ENCODE data around the gene TBCC. TPM values are rescaled to one million over a fixed set of nuclear protein-coding genes. Genes with fewer than 3 reads are reported as not detected.

Gene TBCC
- total RNA-seq, 6 donors from 2014 or later = 14.3 to 34.7 (median 24.2) TPM

- Histone ChIP-seq H3K36me3 (no peaks in the 10 kb centered on the region), H3K9me3 (no peaks in the 10 kb centered on the region), H3K27me3 (no peaks in the 10 kb centered on the region), H3K4me1 (peaks cover 42 to 70% (median 58%) of the 10 kb centered on the region in 4 donors), H3K27ac (peak overlapping the region in 3 of 4 donors; percentile 35 to 100 (median 100)), H3K4me3 (no peak overlapping the region)
- no peak for ATAC-seq (ENCODE audit: low FRiP score in 2 of 2)
- DNase-seq = no peak
- TF ChIP-seq, protein P1, sequence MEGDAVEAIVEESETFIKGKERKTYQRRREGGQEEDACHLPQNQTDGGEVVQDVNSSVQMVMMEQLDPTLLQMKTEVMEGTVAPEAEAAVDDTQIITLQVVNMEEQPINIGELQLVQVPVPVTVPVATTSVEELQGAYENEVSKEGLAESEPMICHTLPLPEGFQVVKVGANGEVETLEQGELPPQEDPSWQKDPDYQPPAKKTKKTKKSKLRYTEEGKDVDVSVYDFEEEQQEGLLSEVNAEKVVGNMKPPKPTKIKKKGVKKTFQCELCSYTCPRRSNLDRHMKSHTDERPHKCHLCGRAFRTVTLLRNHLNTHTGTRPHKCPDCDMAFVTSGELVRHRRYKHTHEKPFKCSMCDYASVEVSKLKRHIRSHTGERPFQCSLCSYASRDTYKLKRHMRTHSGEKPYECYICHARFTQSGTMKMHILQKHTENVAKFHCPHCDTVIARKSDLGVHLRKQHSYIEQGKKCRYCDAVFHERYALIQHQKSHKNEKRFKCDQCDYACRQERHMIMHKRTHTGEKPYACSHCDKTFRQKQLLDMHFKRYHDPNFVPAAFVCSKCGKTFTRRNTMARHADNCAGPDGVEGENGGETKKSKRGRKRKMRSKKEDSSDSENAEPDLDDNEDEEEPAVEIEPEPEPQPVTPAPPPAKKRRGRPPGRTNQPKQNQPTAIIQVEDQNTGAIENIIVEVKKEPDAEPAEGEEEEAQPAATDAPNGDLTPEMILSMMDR (IDR thresholded peaks at IDR 0.05) = no peak
- TF ChIP-seq POLR2A (IDR thresholded peaks at IDR 0.05) = no peak
- 55 to 71% methylated on average over 2 of the region's 2 CpGs for WGBS, 2 donors
Observed at GRCh38 chr6:42787063-42787472, 41.2 kb upstream of the TBCC start.

- ATAC-seq (ENCODE audit: low FRiP score in 2 of 2) (no peak), DNase-seq (no peak)
- no peak overlapping the region for H3K4me3 ChIP-seq
- H3K4me1 ChIP-seq = peaks cover 42 to 69% (median 54%) of the 10 kb centered on the region in 4 donors
- H3K36me3 ChIP-seq = no peaks in the 10 kb centered on the region
- no peaks in the 10 kb centered on the region for H3K27me3 ChIP-seq
- no peaks in the 10 kb centered on the region for H3K9me3 ChIP-seq
- WGBS, 2 donors = 75 to 83% methylated on average over 3 of the region's 3 CpGs
- TF ChIP-seq, protein P1 (IDR thresholded peaks at IDR 0.05) = no peak
- no peak for TF ChIP-seq EP300 (IDR thresholded peaks at IDR 0.05)
- no peak for TF ChIP-seq POLR2A (IDR thresholded peaks at IDR 0.05)
- TF ChIP-seq POLR2AphosphoS5 (IDR thresholded peaks at IDR 0.05) = no peak
- H3K27ac ChIP-seq = peak overlapping the region in 3 of 4 donors; percentile 35 to 100 (median 100)
Observed at GRCh38 chr6:42786525-42786985, 40.7 kb upstream of the TBCC start.

DNA sequence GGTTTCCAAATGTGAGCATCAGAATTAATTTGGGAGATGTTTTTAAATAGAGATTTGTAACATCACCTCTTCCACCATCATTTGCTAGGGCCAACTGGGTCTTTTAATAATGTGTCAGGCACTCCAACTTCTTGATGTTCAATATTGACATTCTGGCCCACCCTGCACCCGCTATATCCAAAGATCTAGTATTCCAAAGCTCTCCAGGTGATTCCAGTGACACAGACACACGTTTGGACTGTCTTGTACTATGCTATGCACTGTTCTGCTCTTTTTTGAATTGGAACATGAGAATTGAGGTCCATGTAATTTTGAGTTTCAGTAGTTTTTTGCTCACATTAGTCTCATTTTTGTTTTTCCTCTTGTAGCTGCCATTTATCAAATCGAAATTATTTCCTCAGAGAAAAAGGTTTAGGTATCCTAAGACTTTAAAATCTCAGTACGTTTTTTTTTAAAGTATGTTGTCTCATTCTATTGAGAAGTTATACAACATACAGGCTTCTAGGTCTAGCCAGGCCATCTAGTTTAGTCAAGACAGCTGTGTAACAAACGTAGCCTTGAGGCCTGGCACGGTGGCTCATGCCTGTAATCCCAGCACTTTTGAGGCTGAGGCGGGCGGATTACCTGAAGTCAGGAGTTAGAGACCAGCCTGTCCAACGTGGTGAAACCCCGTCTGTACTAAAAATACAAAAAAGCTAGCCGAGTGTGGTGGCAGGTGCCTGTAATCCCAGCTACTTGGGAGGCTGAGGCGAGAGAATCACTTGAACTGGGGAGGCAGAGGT, 39.0 kb upstream of the TBCC start:
- no peak for DNase-seq

DNA sequence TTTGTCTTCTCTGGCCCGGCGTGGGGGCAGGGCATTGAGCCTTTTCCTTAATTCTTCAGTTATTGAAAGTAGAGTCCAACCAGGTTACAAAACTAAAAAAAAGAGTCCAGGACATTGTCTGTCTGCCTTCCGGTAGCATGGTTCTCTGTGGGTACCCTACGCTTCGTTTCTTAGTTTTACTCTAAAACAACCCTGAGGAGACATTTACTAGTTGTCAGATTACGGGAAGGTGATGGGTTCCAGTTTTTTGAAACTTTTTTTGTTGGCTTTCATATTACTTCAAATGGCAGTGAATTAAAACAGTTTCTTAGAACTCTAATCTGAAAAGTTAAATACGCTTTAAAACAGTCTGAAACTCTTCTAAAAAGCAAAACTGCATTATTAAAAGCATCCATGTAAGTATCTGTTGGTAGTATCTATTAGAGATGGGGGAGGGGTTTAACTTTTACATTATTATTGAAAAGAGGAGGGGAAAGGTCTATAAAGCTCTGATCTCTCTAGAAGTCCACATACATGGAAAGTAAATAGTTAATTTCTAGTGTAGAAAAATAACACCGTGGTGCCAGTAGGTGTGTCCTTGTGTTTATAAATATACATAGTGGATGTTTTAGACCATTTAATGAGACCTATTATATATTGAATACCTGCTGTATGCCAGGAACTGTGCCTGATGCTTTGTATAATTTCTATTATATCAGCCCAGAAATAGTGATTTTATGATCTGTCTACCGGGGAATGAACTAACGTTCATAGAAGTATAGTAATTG, 38.2 kb upstream of the TBCC start:
- H3K36me3 ChIP-seq = no peaks in the 10 kb centered on the region
- peaks cover 31 to 52% (median 35%) of the 10 kb centered on the region in 4 donors for H3K4me1 ChIP-seq
- H3K4me3 ChIP-seq = peak overlapping the region; percentile 65 to 72 (median 72)
- H3K9me3 ChIP-seq = no peaks in the 10 kb centered on the region
- peak overlapping the region; percentile 100 for H3K27ac ChIP-seq
- no peak for TF ChIP-seq EP300 (IDR thresholded peaks at IDR 0.05)
- ATAC-seq (ENCODE audit: low FRiP score in 2 of 2) (no peak), DNase-seq (no peak)
- 1 to 3% methylated on average over 10 of the region's 10 CpGs for WGBS, 2 donors
- no peaks in the 10 kb centered on the region for H3K27me3 ChIP-seq

More for the DNA sequence above, 39.0 kb upstream of the TBCC start:
- H3K36me3 ChIP-seq = no peaks in the 10 kb centered on the region
- ATAC-seq (ENCODE audit: low FRiP score in 2 of 2) = no peak
- H3K4me3 ChIP-seq = peak overlapping the region; percentile 65 to 72 (median 72)
- peak overlapping the region; percentile 100 for H3K27ac ChIP-seq
- 53 to 74% methylated on average over 12 of the region's 12 CpGs for WGBS, 2 donors
- H3K27me3 ChIP-seq = no peaks in the 10 kb centered on the region
- H3K4me1 ChIP-seq = peaks cover 40 to 60% (median 44%) of the 10 kb centered on the region in 4 donors
- H3K9me3 ChIP-seq = no peaks in the 10 kb centered on the region
- TF ChIP-seq POLR2AphosphoS5 (IDR thresholded peaks at IDR 0.05) (no peak), EP300 (IDR thresholded peaks at IDR 0.05) (no peak), POLR2A (IDR thresholded peaks at IDR 0.05) (no peak)
- TF ChIP-seq, protein P1 (IDR thresholded peaks at IDR 0.05) = no peak

DNA sequence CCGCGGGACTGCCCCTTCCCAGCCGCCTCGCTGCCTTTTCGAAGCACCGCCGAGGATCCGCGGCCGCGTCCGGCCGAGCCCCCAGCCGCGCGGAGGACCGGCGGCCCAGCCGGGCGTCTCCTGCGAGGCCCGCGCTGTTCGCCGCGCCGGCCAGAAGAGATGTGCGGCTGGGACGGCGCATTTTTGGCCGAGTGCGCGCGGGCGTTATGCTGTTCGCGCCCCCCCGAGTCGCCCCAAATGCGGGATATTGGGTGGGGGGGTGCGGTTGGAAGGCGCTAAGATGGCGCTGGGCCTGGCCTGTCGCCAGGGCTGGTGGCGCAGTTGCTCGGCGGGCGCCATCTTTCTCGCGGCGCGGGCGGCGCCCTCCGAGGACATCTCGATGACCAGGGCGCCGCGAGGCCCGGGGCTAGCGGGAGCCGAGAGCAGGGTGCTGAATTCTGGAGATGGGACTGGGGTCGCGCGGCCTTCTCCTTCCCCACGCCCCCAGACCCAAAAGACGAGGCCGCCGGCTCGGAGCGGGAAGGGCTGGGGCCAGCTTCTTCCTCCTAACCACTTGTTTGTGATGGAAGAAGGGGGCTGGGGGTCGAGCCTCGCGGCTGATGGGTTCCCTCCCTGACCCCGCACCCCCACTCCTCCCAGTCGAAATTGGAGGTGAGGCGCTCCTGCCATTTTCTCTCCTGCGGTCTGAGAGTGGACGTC, 37.4 kb upstream of the TBCC start:
- WGBS, 2 donors = 0% methylated on average over 9 to 32 of the region's 79 CpGs

More for the DNA sequence above, 37.4 kb upstream of the TBCC start:
- Histone ChIP-seq H3K36me3 (no peaks in the 10 kb centered on the region), H3K4me3 (peak overlapping the region; percentile 65 to 72 (median 72)), H3K9me3 (no peaks in the 10 kb centered on the region), H3K4me1 (peaks cover 27 to 44% (median 29%) of the 10 kb centered on the region in 4 donors), H3K27ac (peak overlapping the region; percentile 100), H3K27me3 (no peaks in the 10 kb centered on the region)
- ATAC-seq (ENCODE audit: low FRiP score in 2 of 2) (peak; percentile 85 to 86), DNase-seq (peak; percentile 68 to 97)
- no peak for TF ChIP-seq EP300 (IDR thresholded peaks at IDR 0.05)
- peak; percentile 71 for TF ChIP-seq POLR2AphosphoS5 (IDR thresholded peaks at IDR 0.05)
- TF ChIP-seq, protein P1 (IDR thresholded peaks at IDR 0.05) = peak in 2 of 6 experiments; percentile 19 to 29
- TF ChIP-seq POLR2A (IDR thresholded peaks at IDR 0.05) = peak in 1 of 4 donors; percentile 59
